Measurements from ENCODE around the gene INF2.

DNA sequence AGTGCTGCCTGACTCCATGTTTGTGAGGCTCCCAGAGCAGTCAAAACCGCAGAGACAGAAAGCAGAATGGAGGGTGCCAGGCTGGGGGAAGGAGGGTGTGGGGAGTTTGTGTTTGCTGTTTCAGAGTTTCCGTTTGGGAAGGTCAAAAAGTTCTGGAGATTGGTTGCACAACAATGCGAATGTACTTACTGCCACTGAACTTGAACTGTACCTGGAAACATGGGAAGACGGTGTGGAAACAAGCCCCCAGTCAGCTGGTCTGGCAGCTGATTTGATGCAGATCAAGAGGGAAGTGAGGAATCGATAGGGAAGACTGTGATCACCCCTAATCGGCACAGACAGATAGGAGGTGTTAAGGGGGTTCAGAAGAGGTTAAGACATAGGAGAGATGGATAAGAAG lies 35.3 kb upstream of the INF2 start:
- TF ChIP-seq, protein P1, sequence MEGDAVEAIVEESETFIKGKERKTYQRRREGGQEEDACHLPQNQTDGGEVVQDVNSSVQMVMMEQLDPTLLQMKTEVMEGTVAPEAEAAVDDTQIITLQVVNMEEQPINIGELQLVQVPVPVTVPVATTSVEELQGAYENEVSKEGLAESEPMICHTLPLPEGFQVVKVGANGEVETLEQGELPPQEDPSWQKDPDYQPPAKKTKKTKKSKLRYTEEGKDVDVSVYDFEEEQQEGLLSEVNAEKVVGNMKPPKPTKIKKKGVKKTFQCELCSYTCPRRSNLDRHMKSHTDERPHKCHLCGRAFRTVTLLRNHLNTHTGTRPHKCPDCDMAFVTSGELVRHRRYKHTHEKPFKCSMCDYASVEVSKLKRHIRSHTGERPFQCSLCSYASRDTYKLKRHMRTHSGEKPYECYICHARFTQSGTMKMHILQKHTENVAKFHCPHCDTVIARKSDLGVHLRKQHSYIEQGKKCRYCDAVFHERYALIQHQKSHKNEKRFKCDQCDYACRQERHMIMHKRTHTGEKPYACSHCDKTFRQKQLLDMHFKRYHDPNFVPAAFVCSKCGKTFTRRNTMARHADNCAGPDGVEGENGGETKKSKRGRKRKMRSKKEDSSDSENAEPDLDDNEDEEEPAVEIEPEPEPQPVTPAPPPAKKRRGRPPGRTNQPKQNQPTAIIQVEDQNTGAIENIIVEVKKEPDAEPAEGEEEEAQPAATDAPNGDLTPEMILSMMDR (IDR thresholded peaks at IDR 0.05; ENCODE audit: low read length): no peak
- TF ChIP-seq EZH2 (optimal IDR thresholded peaks at IDR 0.05; ENCODE audit: low read depth, low read length): no peak

Data from MM.1S (cell line).